Measurements from ENCODE around the gene ROBO4.

Gene ROBO4

GRCh38 chr11:124917115-124917637 lies 19.5 kb upstream of the ROBO4 start:
- DNase-seq: peak; percentile 40

GRCh38 chr11:124916370-124916710 lies 18.7 kb upstream of the ROBO4 start:
- DNase-seq: no peak

- no peak for DNase-seq
These were observed 18.1 kb upstream of the ROBO4 start for GRCh38 chr11:124915541-124916369.

- DNase-seq: no peak
These were observed 5.0 kb upstream of the ROBO4 start for GRCh38 chr11:124902616-124903015.

- no peak for DNase-seq
These were observed 2.8 kb upstream of the ROBO4 start for GRCh38 chr11:124900464-124900863.

- DNase-seq: no peak
These were observed 1.9 kb upstream of the ROBO4 start for GRCh38 chr11:124899383-124900145.

- no peak for DNase-seq
These were observed 1.0 kb upstream of the ROBO4 start for GRCh38 chr11:124898711-124899110.

- DNase-seq: no peak
These were observed 607 bp upstream of the ROBO4 start for GRCh38 chr11:124898263-124898680.

- DNase-seq: no peak
These were observed 759 bp downstream of the ROBO4 start for GRCh38 chr11:124896821-124897391.

GRCh38 chr11:124896071-124896750 lies 1.5 kb downstream of the ROBO4 start:
- no peak for DNase-seq

GRCh38 chr11:124895471-124895971 lies 2.1 kb downstream of the ROBO4 start:
- DNase-seq: no peak

- no peak for DNase-seq
These were observed 2.8 kb downstream of the ROBO4 start for GRCh38 chr11:124894606-124895430.

- no peak for DNase-seq
These were observed 3.8 kb downstream of the ROBO4 start for GRCh38 chr11:124893781-124894401.

GRCh38 chr11:124892750-124893454 lies 4.8 kb downstream of the ROBO4 start:
- no peak for DNase-seq

GRCh38 chr11:124892146-124892545 lies 5.5 kb downstream of the ROBO4 start:
- no peak for DNase-seq

- no peak for DNase-seq
These were observed 6.2 kb downstream of the ROBO4 start for GRCh38 chr11:124891373-124891861.

GRCh38 chr11:124890683-124891372 lies 6.8 kb downstream of the ROBO4 start:
- DNase-seq: no peak

GRCh38 chr11:124890151-124890550 lies 7.5 kb downstream of the ROBO4 start:
- no peak for DNase-seq

- no peak for DNase-seq
These were observed 8.2 kb downstream of the ROBO4 start for GRCh38 chr11:124889191-124890091.

Data from NCI-H1694 (cell line).